Measurements from ENCODE around the gene CSMD2.

GRCh38 chr1:34113887-34114286 is 51.1 kb downstream of the CSMD2 start:
- TF ChIP-seq NFYB (CRISPR knock-in tag; conservative IDR thresholded peaks at IDR 0.05; ENCODE audit: low read depth) (no peak), RELA (CRISPR knock-in tag; IDR thresholded peaks at IDR 0.05; ENCODE audit: borderline replicate concordance) (no peak), NR1H2 (CRISPR knock-in tag; IDR thresholded peaks at IDR 0.05) (no peak), TEAD4 (CRISPR knock-in tag; IDR thresholded peaks at IDR 0.05) (no peak), JUN (CRISPR knock-in tag; IDR thresholded peaks at IDR 0.05) (no peak)
- TF ChIP-seq, protein P1, sequence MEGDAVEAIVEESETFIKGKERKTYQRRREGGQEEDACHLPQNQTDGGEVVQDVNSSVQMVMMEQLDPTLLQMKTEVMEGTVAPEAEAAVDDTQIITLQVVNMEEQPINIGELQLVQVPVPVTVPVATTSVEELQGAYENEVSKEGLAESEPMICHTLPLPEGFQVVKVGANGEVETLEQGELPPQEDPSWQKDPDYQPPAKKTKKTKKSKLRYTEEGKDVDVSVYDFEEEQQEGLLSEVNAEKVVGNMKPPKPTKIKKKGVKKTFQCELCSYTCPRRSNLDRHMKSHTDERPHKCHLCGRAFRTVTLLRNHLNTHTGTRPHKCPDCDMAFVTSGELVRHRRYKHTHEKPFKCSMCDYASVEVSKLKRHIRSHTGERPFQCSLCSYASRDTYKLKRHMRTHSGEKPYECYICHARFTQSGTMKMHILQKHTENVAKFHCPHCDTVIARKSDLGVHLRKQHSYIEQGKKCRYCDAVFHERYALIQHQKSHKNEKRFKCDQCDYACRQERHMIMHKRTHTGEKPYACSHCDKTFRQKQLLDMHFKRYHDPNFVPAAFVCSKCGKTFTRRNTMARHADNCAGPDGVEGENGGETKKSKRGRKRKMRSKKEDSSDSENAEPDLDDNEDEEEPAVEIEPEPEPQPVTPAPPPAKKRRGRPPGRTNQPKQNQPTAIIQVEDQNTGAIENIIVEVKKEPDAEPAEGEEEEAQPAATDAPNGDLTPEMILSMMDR (IDR thresholded peaks at IDR 0.05), result peak; percentile 52; the same call in 1 of the 2 replicates
- TF ChIP-seq, protein P2, sequence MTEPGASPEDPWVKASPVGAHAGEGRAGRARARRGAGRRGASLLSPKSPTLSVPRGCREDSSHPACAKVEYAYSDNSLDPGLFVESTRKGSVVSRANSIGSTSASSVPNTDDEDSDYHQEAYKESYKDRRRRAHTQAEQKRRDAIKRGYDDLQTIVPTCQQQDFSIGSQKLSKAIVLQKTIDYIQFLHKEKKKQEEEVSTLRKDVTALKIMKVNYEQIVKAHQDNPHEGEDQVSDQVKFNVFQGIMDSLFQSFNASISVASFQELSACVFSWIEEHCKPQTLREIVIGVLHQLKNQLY (CRISPR knock-in tag; IDR thresholded peaks at IDR 0.05), result no peak

Data from WTC11 (cell line).